Mammary epithelial cell (primary cell): ENCODE results near the gene SPTB.

ENCODE experiments used
- EZH2 ChIP-seq: IDR thresholded peaks from 2 replicates; pipeline ENCODE4 v1.6.1; 2012; ENCODE audit warnings: low read length, inconsistent platforms, borderline replicate concordance
- TF ChIP-seq, protein P1 (sequence below), 2 donors: IDR thresholded peaks in 1 of 2; conservative IDR thresholded peaks in 1 of 2; 2 replicates each; pipeline ENCODE4 v1.5.1; 2011 to 2012; ENCODE audit warnings: inconsistent platforms in 2 of 2, low read length in 2 of 2, mild to moderate bottlenecking in 2 of 2, control low read depth in 1 of 2, low read depth in 1 of 2; ENCODE audit not compliant: insufficient read depth in 1 of 2; ENCODE audit errors: extremely low read depth in 1 of 2

DNA sequence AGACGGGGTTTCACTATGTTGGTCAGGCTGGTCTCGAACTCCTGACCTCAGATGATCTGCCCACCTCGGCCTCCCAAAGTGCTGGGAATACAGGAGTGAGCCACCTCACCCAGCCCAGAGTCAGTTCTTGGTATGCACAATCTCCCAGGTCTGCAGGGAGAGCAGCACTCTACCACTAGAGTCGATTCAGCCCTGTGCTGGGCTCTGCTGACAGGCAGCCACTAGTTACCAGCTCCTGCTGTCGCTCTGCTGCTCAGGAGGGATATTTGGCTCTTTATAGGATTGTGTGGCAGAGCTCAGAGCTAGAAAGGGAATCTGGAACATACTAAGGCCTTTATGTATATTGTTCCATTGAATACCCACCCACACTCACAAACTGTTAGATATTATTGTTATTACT is 44.3 kb downstream of the SPTB start:
- TF ChIP-seq, protein P1, sequence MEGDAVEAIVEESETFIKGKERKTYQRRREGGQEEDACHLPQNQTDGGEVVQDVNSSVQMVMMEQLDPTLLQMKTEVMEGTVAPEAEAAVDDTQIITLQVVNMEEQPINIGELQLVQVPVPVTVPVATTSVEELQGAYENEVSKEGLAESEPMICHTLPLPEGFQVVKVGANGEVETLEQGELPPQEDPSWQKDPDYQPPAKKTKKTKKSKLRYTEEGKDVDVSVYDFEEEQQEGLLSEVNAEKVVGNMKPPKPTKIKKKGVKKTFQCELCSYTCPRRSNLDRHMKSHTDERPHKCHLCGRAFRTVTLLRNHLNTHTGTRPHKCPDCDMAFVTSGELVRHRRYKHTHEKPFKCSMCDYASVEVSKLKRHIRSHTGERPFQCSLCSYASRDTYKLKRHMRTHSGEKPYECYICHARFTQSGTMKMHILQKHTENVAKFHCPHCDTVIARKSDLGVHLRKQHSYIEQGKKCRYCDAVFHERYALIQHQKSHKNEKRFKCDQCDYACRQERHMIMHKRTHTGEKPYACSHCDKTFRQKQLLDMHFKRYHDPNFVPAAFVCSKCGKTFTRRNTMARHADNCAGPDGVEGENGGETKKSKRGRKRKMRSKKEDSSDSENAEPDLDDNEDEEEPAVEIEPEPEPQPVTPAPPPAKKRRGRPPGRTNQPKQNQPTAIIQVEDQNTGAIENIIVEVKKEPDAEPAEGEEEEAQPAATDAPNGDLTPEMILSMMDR (conservative IDR thresholded peaks at IDR 0.05 in 1 of 2, IDR thresholded peaks at IDR 0.05 in 1 of 2; ENCODE audit: extremely low read depth in 1 of 2, insufficient read depth in 1 of 2, low read depth in 1 of 2, low read length in 2 of 2) = no peak
- no peak for TF ChIP-seq EZH2
